CD4-positive, alpha-beta T cell treated with Interleukin-1 beta for 1 hour (primary cell): ENCODE results near the gene VSNL1.
"Not testable (repeated sequence)": the region's sequence is repeated elsewhere in the genome, so short reads cannot be mapped to it uniquely, and the experiment has no call there.

Experiments used
- DNase-seq, 2 donors: peaks; one replicate each; pipeline ENCODE4 v3.0.0-alpha.2; 2020 to 2022

Gene VSNL1

DNA sequence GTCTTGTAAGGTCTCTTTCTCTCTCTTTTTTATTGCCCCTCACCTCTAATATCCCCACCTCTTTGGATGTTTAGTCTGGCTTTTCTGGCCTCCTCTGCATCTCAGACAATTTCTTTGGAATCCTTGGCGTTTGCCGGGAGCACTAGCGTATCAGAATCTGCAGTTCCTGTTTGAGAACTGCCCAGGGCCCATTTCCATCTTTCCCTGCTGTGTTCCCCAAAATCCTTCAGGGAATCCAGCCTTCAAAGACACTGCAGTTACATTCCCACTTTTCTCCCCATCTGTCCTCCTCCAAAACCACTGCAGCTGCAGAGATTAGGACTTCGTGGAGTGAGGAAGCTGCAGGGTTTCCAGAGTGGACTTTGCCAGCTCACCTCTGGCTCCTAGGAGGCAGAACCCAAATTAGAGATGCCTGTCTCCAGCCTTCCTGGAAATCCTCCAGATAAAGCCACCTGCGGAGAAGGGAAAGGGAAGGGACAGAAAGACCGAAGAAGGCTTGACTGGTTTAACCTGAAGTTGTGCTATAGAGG lies 2.7 kb downstream of the VSNL1 start:
- DNase-seq, result no peak

DNA sequence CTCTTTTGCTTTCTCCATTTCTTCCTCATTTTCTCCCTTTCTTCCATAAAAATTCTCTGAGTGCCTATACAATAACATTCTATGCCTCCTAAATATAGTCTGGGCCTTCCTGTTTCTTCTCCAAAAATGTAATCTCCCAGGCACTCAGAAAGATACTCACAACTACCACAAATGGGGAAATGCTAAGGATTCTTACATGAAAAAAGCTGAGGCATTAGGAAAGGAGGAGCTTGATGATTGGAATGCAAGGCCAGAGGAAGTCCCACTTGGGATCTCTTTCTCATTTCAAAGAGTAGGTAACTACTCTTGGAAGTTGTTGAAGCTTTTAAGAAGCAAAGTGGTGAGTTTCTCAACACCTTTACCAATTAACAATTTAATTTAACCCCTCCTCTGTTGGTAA lies 3.4 kb downstream of the VSNL1 start:
- DNase-seq, result no peak

DNA sequence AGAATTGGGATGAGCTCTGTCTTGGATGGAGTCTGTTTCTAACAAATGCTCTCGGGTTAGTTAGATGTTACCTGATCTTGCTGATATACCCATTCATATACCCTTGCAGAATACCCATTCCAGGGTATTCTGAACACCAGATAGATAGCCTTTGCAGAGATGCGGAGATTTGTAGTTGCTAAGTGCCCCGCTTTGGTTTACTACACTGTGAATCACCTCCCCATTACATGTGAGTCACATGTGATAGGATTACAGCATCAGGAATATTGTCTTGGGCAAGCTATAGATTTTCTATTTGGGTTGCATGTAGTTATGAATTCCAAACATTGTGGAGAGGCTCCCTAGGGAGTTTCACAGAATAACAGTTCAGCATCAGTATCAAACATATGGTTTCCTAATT lies 3.8 kb downstream of the VSNL1 start:
- no peak for DNase-seq

DNA sequence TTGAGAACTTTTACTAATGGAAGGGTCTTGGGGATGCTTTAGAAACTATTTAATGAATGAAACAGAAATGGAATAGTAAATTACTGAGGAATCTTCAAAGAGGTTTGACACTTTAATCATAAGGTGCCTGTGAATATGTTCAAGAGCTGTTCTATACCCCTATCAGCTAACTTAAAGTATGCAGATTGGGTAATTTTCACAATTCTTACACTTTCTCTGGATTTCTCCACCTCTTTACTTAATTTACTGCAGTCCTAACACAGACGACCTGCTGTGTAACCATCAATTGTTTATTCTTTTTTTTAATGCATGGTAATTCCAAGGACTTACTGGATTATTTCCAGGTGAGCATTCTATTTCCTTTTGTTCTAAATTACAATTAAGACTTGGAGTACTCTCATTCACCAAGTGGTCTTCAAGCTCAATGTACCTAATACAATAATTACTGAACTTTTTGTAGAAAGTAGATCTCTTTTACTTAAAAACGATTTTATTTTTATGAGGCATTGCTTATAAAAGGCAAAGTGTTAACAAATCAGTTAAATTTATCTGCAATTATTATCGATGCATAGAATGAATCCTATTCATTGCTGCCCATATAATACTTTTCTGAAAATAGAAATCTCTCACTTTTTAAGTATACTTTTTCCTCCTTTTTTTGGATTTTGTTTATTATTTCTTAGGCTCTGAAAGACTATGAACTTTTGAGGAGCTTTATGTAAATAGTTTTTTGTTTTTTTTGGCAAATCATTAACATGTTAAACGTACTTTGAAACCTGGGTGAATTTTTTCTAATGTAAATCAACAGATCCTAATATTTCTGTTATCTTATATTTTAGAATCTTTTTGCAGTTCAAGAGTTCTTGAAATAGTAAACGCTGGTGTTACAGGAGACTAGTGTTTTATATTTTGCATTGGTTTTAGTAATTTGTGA lies 5.5 kb downstream of the VSNL1 start:
- no peak for DNase-seq

DNA sequence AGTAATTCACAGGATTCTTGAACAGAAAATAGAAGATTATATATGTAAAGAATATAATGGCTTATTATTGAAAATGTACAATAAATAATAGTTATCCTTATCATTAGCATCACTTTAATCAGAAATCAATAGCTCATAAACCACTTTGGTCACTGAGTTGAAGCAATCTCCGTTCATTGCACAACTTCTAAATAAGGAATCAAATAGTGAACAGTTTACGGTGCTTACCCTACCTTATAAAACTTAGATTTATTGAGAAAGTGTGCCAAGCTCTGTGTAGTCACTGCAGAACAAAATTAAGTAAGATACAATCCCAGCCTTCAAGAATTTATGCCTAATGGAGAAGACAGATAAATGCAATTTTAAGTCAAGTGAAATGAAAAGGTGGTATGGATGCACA lies 6.7 kb downstream of the VSNL1 start:
- no peak for DNase-seq

DNA sequence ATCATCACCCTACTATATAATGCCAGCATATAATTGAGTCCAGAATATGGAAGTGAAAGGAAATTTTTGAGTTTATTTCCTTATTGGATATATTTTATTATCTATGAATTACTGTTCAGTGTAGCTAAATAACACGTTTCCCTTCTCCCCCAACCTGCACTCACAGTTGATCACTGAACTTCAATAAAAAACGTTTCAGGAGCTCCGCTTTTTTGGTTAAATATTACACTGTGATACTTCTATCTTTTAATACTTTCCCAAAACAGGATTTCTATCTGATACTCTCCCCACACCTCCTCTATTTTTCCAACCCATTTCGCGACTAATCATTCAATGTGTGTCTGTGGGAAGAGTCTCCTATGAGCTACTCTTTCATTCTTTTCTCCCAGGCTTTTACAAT lies 7.2 kb downstream of the VSNL1 start:
- no peak for DNase-seq

DNA sequence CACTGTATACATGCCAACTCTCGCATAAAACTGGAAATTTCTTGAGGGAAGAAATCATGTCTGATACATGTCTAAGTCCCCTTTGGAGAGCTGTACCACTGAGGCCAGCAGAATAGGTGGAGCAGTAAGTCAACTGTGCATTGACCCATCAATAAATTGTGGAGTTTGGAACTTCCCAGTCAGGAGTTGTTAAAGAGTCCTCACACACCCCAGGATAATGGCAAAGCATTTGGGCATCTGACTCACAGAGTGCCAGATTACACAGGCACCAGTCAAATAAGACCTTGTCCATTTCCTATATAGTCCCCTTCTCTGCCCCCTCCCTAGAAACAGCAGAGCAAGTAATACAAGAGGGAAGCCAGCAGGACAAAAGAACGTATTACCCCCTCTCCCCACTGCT lies 10.4 kb downstream of the VSNL1 start:
- DNase-seq, result no peak

DNA sequence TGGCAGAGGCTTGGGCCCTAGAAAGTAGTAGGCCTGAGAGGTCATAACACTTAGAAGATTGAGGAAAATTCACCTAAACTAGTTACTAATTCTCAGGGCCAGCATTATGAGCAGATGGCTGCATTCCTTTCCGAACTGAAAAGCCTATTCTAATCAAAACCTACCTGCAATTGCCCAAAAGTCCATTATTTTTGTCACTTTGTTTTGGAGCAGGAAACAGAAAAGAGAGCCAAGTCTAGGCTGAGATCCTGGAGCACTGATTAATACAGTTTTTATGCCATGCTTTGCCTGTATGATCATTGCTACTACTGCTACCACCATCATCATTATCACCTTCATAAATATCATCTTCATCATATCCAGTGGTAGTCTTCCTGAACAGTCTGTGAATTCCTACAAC lies 14.7 kb downstream of the VSNL1 start:
- no peak for DNase-seq

DNA sequence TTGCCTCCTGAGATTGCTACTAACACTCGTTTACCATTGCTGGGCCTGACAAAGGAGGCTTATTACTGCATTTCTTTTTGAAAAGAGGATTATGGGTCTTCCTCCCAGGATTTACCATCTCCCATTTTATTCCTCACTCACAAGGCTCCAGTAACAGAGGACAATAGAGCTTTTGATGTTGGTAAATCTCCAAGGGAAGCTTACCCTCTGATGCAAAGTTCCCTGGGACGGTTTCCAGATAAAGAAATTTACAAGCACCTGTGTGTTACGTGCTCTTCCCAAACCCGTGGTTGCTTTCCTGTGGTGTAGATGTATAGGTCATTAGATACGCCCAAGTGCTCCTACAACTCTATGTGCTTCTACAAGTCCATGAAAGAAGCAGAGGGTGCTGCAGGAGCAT lies 17.1 kb downstream of the VSNL1 start:
- DNase-seq, result no peak

DNA sequence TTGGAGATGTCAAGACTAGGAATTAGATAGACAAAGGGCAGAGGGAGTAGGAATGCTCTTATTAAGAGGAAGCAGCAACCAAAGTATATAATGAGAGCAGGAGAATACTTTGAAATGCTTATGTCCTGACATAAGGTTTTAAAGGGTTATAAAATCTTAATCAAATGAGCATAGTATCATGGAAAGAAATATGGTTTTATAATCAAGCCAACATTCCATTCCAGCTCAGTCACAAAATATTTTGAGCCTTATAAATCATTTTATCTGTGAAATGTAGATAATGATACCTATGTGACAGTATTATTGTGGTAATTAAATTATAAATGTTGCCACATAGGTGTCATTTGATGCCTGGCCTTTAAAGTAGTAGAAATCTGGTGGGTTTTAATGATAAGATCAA lies 17.6 kb downstream of the VSNL1 start:
- no peak for DNase-seq

DNA sequence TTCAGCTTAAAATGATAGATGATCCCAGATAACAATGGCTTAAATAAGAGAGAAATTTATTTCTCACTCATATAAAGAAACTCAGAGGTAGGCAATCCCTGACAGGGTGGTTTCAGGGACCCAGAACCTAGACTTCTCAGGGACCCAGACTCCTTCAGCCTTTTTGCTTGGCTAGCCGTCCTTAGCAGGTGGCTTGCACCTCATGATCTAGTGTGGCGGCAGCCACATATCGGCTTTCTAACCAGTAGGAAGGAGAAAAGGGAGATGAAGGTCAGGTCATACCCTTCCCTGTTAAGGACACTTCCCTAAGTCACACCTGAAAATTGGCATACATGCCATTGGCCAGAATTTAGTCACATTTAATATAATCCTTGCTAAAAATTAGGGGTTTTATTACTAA lies 18.4 kb downstream of the VSNL1 start:
- DNase-seq, result no peak

DNA sequence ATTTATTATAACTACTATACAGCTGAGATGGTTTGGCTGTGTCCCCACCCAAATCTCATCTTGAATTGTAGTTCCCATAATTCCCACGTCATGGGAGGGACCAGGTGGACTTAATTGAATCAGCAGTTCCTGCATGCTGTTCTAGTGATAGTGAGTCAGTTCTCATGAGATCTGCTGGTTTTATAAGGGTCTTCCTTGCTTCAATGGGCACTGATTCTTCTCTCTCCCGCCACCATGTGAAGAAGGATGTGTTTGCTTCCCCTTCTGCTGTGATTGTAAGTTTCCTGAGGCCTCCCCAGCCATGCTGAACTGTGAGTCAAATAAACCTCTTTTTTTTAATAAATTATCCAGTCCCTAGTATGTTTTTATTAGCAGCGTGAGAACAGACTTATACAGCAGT lies 25.2 kb downstream of the VSNL1 start:
- not testable (repeated sequence) for DNase-seq

DNA sequence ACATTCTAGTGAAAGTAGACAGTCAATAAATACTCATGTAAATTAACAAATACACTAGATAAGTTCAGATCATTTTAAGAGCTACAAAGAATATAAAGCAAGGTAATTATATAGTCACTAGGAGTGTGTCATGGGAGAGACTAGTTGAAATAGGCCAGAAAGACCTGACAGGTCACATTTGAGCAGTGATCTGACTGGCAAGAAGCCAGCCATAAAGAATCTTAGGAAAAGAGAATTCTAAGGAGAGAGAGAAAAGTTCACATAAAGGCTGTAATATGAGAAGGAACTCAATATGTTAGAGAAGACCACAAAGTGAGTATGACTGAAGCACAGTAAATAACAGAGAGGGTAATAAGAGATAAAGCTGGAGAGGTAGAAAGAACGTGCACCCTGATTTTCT lies 31.2 kb downstream of the VSNL1 start:
- DNase-seq, result no peak

DNA sequence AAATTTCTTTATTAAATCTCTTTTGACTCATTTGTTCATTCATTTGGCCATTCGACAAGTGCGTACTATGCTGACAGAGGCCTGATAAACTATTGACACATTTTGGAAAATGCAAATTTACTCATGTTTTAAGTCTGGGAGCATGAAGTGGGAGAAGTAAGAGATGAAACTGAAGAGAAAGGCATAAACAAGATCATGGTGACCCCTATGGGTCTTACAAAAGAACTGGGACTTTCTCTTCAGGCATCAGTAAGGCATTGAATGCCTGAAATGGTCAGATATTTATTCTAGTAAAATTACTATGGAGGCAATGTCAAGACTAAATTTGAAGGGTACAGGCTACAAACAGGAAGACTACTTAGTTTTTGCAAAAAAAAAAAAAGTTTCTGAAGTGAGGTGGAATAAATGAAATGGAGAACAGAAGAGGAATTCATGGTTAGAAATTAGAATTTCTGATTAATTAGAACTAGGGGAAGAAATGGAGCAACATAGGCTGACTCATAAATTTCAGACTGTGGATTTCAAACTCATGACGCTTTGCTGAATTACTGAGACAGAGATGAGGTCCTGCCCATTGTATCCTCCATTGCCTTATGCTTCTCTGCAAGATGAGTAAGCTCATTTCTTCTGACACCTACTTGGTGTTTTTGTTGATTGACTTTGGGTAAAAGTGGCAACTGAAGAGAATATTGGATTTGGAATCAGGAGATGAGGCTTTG lies 32.7 kb downstream of the VSNL1 start:
- DNase-seq, result no peak

DNA sequence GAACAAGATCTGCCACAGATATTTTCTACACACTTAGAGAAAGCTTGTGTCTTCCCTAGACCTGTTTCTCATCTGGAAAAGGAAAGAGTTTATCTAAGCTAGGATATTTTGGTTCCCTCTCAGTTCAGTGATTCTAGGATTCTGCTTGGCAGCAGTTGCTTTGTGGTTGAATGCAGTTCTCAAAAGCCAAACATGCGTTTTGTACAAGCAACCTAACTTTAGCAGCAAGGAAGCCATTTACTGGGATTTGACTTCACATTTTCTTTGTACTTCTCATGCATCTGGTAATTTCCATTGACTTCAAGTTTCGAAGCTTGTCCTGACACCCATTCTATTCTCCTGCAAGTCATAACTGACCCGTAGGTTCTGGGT lies 33.3 kb downstream of the VSNL1 start:
- no peak for DNase-seq

DNA sequence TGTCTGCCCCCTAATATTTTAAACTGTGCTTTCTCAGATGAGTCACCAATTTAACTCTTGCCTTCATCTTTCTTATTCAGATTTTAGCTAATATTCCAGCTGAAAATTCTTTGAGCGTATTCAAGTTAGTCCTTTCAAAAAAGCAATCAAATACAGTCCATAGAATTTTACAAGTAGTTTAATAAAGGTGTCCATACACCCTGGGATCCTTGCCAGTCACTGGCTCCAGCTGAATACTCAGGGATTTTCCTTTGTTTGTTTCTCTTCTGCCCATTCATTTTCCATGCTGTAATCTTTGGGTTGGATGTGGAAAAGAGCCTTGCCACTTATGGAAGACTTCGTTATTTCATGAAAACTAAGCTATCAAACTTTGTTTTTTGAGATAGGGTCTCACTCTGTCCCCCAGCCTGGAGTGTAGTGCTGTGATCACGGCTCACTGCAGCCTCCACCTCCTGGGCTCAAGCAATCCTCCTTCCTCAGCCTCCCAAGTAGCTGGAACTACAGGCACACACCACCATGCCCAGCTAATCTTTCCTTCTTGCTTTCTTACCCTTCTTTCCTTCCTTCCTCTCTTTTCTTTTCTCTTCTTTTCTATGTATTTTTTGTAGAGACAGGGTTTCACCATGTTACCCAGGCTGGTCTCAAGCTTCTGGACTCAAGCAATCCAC lies 34.0 kb downstream of the VSNL1 start:
- no peak for DNase-seq

DNA sequence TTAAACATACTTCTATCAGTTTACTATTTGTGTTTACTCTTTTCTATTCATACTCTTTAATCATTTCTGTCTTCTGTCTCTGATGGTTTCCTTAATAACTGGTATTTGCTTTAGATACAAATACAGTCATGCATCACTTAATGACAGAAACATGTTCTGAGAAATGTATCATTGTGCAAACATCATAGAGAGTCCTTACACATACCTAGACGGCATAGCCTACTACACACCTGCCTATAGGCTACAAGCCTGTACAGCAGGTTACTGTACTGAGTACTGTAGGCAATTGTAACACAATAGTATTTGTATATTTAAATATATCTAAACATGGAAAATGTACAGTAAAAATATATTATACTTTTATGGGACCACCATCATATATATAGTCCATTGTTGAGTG lies 36.3 kb downstream of the VSNL1 start:
- DNase-seq, result no peak

DNA sequence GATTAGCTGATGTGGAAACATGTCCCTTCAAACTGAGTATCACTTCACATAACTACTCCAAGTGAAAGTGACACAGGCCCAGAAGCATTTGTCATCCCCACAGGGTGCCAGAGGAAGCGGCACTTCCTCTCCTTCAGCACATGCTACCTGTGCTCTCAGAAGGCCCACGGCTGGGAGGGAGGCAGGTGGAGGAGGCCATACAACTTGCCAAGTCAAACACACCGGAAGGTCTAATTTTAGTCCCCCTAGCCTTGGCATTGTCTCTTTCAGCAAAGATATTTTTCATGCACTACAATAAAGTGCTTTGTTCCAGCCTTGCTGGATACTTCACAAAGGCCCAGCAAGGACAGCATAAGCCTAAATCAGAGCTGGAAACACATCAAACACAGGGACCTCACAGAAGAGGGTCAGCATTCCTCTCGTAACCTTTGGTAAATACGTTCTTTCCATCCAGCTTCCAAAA lies 38.0 kb downstream of the VSNL1 start:
- no peak for DNase-seq

DNA sequence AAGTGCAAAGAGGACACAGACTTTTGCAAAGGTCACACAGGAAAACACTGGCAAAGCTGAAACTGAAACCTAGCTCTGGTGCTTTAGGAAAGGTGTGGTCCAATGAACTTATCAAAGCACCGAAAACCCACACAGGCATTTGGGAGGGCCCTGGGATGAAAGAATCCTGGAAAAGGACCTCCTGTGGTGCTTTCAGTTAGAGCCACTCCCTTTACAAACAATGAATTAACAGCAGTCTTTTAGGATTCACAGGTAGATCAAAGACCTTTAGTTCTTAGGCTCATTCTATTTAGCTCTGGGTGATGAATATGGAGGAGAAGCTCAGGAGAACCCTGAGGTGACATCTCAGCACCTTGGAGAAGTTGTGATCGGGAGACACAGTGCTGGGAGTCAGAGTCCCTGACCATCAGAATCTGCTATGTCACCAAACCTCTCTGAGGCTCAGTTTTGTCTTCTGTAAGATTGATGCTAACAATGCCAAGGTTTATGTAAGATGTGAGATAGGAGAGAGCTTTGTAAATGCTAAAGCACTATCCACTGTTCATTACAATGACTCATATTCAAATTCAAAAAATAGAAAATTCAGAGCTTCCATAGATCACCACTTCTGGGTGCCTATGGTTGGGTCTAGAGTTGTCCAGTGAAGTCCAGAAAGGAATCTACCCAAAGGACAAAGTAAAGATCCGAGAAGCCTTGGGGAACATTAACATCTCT lies 39.3 kb downstream of the VSNL1 start:
- DNase-seq, result no peak

DNA sequence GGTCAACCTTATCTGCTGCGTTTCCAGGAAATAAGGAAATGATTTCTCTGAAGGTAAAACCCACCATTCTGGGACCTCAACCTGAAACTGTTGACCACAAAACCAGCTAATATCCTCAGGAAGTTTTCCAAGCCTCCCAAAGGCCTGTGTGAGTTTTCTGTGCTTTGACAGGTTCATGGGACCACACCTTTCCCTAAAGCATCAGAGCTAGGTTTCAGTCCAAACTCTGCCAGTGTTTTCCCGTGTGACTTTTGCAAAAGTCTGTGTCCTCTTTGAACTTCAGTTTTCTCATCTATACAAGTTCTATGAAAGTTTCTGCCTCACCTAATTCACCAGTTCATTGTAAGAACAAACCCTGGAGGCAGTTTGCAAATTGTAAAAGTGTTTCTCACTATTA lies 39.8 kb downstream of the VSNL1 start:
- no peak for DNase-seq

DNA sequence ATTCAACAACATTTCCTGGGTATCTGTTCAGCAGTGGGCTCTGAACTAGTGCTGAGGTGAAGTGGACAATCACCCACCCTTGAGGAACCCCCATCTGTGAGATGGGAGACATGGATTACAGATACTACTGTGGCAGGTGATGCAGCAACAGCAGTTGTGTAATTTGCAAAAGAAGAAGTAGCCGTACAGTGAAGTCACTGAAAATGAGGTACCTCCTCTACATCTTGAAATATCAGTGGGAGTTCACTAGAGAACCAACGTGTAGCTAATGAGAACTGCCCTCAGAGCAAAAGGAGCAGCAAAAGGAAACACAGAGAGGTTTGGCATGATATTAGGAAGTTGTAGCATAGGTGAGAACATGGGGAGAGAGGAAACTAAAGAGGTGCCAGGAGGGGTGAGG lies 41.3 kb downstream of the VSNL1 start:
- DNase-seq, result no peak

DNA sequence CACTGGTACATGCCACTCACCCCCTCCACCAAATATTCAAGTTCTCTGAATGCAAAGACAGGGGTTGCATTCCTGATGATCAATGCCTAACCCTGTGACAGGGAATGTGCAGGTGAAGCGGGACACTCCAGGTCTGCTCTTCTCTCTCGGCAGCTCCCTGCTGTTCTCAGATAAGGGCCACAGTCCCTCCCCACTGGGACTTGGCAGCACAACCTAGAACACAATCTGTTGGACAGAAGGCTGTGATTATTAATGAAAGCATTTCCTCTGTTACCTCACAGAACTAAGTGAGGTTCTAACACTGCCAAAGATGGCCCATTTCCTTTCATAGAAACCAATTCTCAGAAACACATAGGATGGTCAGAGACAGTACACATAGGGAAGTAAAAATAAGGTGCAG lies 42.7 kb downstream of the VSNL1 start:
- no peak for DNase-seq

DNA sequence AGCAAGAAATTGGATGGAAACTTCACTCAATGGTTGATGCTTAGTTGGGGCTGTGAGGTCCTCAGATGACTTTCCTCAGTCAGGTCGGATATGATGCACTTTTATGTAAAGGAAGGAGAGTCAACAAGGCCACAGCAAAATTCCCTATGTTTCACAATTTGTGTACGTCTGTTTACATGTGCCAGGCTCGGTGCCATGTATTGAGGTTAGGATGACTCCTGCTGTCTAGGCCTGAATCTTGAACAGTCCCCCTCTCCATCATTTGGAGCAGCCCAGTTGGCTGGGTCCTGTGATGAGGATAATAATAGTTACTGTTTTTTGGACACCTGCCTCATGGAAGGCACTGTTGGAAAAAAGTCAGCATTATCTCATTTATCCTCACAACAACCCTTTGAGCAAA lies 43.1 kb downstream of the VSNL1 start:
- DNase-seq, result no peak
